ENCODE results near the gene C6orf120.

- TF ChIP-seq POLR2A (IDR thresholded peaks at IDR 0.05) (no peak), CTCF (IDR thresholded peaks at IDR 0.05) (no peak)
Measured at GRCh38 chr6:169702840-169703246, 917 bp downstream of the C6orf120 start.

All from lower leg skin (tissue), 3 donors.